Fibroblast of skin of left biceps (primary cell): ENCODE measurements around the gene PAXIP1.

Experiments
- DNase-seq, 2 experiments: peaks; one replicate each; pipeline ENCODE4 v3.0.0-alpha.2; 2013; ENCODE audit warnings: low read depth in 2 of 2

The PAXIP1 gene

GRCh38 chr7:154994996-154995395 is 7.9 kb downstream of the PAXIP1 start:
- no peak for DNase-seq

GRCh38 chr7:154990964-154991540 is 11.9 kb downstream of the PAXIP1 start:
- no peak for DNase-seq

GRCh38 chr7:154987571-154987970 is 15.4 kb downstream of the PAXIP1 start:
- no peak for DNase-seq

- DNase-seq: no peak
These were observed 16.6 kb downstream of the PAXIP1 start for GRCh38 chr7:154986200-154986945.

GRCh38 chr7:154985230-154985629 is 17.7 kb downstream of the PAXIP1 start:
- no peak for DNase-seq

GRCh38 chr7:154984601-154985188 is 18.2 kb downstream of the PAXIP1 start:
- DNase-seq: no peak

GRCh38 chr7:154978017-154978416 is 24.9 kb downstream of the PAXIP1 start:
- DNase-seq: no peak

- DNase-seq: no peak
These were observed 25.7 kb downstream of the PAXIP1 start for GRCh38 chr7:154977250-154977649.

GRCh38 chr7:154976844-154977243 is 26.1 kb downstream of the PAXIP1 start:
- no peak for DNase-seq

GRCh38 chr7:154975984-154976383 is 26.9 kb downstream of the PAXIP1 start:
- no peak for DNase-seq

GRCh38 chr7:154973381-154973780 is 29.5 kb downstream of the PAXIP1 start:
- no peak for DNase-seq

- no peak for DNase-seq
These were observed 34.5 kb downstream of the PAXIP1 start for GRCh38 chr7:154968336-154969001.

- DNase-seq: no peak
These were observed 35.4 kb downstream of the PAXIP1 start for GRCh38 chr7:154967401-154967955.

GRCh38 chr7:154965014-154965413 is 37.9 kb downstream of the PAXIP1 start:
- no peak for DNase-seq

GRCh38 chr7:154960063-154960790 is 42.7 kb downstream of the PAXIP1 start:
- no peak for DNase-seq

GRCh38 chr7:154956427-154956826 is 46.5 kb downstream of the PAXIP1 start:
- no peak for DNase-seq

GRCh38 chr7:154953006-154953684 is 49.8 kb downstream of the PAXIP1 start:
- no peak for DNase-seq

GRCh38 chr7:154950960-154951359 is 52.0 kb downstream of the PAXIP1 start:
- DNase-seq: no peak

- no peak for DNase-seq
These were observed 55.3 kb downstream of the PAXIP1 start for GRCh38 chr7:154947604-154948003.

GRCh38 chr7:154946166-154946565 is 56.8 kb downstream of the PAXIP1 start:
- no peak for DNase-seq

GRCh38 chr7:154943906-154944305 is 59.0 kb downstream of the PAXIP1 start:
- DNase-seq: no peak
